Measurements from ENCODE around the gene SND1.

The SND1 gene

GRCh38 chr7:127933146-127933545, 281.2 kb downstream of the SND1 start:
- in situ Hi-C loops (cut with HindIII; ENCODE audit: low sequenced_read_pairs), result no loop called here
- DNase-seq (ENCODE audit: low read depth), result no peak
- no peak for TF ChIP-seq CTCF (IDR thresholded peaks at IDR 0.05; ENCODE audit: low read depth, low read length, missing control alignments)
- H3K4me3 ChIP-seq (ENCODE audit: low read depth, low read length), result no peak overlapping the region

GRCh38 chr7:127934711-127935110, 282.7 kb downstream of the SND1 start:
- H3K4me3 ChIP-seq (ENCODE audit: low read depth, low read length), result no peak overlapping the region
- in situ Hi-C loops (cut with HindIII; ENCODE audit: low sequenced_read_pairs), result no loop called here
- no peak for DNase-seq (ENCODE audit: low read depth)
- no peak for TF ChIP-seq CTCF (IDR thresholded peaks at IDR 0.05; ENCODE audit: low read depth, low read length, missing control alignments)

GRCh38 chr7:127935847-127936376, 283.9 kb downstream of the SND1 start:
- no peak for DNase-seq (ENCODE audit: low read depth)
- no peak overlapping the region for H3K4me3 ChIP-seq (ENCODE audit: low read depth, low read length)
- in situ Hi-C loops (cut with HindIII; ENCODE audit: low sequenced_read_pairs), result no loop called here
- no peak for TF ChIP-seq CTCF (IDR thresholded peaks at IDR 0.05; ENCODE audit: low read depth, low read length, missing control alignments)

GRCh38 chr7:127937066-127937680, 285.2 kb downstream of the SND1 start:
- H3K4me3 ChIP-seq (ENCODE audit: low read depth, low read length), result no peak overlapping the region
- in situ Hi-C loops (cut with HindIII; ENCODE audit: low sequenced_read_pairs), result no loop called here
- TF ChIP-seq CTCF (IDR thresholded peaks at IDR 0.05; ENCODE audit: low read depth, low read length, missing control alignments), result no peak
- DNase-seq (ENCODE audit: low read depth), result no peak

- no peak for TF ChIP-seq CTCF (IDR thresholded peaks at IDR 0.05; ENCODE audit: low read depth, low read length, missing control alignments)
- peak; percentile 82 for DNase-seq (ENCODE audit: low read depth)
- H3K4me3 ChIP-seq (ENCODE audit: low read depth, low read length), result no peak overlapping the region
- in situ Hi-C loops (cut with HindIII; ENCODE audit: low sequenced_read_pairs), result no loop called here
Observed at GRCh38 chr7:127938588-127938987, 286.6 kb downstream of the SND1 start.

- in situ Hi-C loops (cut with HindIII; ENCODE audit: low sequenced_read_pairs), result no loop called here
- no peak for DNase-seq (ENCODE audit: low read depth)
- no peak overlapping the region for H3K4me3 ChIP-seq (ENCODE audit: low read depth, low read length)
- TF ChIP-seq CTCF (IDR thresholded peaks at IDR 0.05; ENCODE audit: low read depth, low read length, missing control alignments), result no peak
Observed at GRCh38 chr7:127940381-127941160, 288.6 kb downstream of the SND1 start.

Data from astrocyte of the cerebellum (primary cell).